Measurements from ENCODE around the gene ZDHHC3.
"Not testable (repeated sequence)": the region's sequence is repeated elsewhere in the genome, so short reads cannot be mapped to it uniquely, and the experiment has no call there.

DNA sequence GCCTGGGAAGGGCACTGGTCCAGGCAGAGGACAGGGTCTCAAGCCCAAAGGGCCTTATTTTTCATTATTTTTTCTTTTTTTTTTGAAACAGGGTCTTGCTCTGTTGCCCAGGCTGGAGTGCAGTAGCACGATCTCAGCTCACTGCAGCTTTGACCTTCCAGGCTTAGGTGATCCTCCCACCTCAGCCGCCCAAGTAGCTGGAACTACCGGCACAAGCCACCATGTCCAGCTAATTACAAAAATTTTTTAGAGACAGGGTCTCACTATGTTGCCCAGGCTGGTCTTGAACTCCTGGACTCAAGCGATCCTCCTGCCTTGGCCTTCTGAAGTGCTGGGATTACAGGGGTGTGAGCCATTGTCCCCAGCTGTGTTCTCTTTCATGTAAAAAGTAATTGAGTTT is 26.2 kb downstream of the ZDHHC3 start:
- TF ChIP-seq, protein P1, sequence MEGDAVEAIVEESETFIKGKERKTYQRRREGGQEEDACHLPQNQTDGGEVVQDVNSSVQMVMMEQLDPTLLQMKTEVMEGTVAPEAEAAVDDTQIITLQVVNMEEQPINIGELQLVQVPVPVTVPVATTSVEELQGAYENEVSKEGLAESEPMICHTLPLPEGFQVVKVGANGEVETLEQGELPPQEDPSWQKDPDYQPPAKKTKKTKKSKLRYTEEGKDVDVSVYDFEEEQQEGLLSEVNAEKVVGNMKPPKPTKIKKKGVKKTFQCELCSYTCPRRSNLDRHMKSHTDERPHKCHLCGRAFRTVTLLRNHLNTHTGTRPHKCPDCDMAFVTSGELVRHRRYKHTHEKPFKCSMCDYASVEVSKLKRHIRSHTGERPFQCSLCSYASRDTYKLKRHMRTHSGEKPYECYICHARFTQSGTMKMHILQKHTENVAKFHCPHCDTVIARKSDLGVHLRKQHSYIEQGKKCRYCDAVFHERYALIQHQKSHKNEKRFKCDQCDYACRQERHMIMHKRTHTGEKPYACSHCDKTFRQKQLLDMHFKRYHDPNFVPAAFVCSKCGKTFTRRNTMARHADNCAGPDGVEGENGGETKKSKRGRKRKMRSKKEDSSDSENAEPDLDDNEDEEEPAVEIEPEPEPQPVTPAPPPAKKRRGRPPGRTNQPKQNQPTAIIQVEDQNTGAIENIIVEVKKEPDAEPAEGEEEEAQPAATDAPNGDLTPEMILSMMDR (IDR thresholded peaks at IDR 0.05; ENCODE audit: low read length), result not testable (repeated sequence)
- TF ChIP-seq EZH2phosphoT487 (IDR thresholded peaks at IDR 0.05; ENCODE audit: low read length), result not testable (repeated sequence)
